NOMO-1 treated with dmso at 0.1 percent for 144 hours (cell line): Measurements from ENCODE around the gene SACS.
"Not testable (repeated sequence)": the region's sequence is repeated elsewhere in the genome, so short reads cannot be mapped to it uniquely, and the experiment has no call there.

Experiments
- DNase-seq: peaks from one replicate; lab custom pipeline; 2025; ENCODE audit not compliant: unreplicated experiment; lab: John Stamatoyannopoulos, UW

SACS gene

DNA sequence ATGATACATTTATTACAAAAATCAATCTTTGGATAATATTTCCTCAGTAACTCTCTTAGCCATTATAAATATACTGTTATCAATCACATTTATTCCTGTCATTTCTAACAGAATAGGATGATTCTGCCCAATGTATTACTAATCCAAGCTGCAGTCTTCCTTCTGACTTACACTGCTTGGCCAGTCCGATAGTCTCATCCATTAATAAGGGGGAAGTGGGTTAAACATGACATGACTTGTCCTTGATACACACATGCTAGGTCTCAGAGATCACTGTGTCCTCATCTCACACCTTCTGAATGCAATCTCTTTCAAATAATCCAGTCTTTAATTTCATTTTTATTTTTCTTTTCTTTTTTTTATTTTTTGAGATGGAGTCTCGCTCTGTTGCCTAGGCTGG, 18.8 kb downstream of the SACS start:
- no peak for DNase-seq

DNA sequence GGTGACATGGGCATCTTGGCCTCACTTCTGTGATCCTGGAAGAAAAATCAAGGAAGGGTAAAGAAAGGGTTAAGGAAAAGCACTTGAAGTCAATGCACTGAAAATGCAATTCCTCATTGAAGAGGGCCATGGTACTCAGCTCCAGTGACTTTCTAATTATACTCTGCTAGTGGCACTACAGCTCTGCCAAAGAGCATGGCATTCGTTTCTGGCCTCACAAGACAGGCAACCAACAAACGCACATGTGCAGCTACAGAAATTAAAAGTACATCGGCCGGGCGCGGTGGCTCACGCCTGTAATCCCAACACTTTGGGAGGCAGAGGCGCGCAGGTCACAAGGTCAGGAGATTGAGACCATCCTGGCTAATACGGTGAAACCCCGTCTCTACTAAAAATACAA, 21.8 kb downstream of the SACS start:
- no peak for DNase-seq

DNA sequence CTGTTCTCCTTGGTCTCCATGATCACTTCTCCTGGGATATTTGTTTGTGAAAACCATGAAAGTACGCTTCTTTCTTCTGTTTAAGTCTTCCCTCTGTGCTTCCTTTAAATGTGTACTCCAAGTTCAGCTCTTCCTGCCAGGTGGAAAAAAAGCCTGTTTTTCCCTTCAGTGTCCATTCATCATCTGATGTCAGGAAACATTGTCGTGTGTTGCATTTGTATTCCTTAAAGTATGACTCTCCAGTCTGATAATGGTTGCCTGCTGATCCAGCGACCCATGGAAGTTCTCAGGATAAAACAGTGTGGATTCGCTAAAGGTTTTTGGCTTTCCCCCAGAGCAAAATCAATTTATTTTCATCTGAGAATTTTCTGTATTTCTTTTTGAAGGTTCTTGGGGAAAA, 22.3 kb downstream of the SACS start:
- DNase-seq = no peak

DNA sequence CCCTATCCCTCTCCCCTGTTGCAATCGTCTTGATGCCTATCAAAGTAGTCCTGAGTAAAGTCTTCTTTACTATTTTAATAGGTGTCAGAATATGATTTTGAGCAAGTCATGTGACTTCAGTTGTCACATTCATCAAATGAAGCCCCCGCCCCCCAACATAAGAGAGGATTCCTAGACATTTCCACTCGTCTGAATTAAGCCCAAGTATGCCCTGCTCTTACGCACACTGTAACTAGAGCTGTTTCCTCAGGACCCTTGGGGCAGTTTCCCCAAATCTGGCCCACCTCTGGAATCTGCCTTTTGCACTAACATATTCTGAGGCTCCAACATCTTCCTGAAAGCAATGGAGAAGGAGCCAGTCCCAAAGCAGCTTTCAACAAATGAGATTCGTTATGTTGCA, 25.5 kb downstream of the SACS start:
- DNase-seq = no peak

DNA sequence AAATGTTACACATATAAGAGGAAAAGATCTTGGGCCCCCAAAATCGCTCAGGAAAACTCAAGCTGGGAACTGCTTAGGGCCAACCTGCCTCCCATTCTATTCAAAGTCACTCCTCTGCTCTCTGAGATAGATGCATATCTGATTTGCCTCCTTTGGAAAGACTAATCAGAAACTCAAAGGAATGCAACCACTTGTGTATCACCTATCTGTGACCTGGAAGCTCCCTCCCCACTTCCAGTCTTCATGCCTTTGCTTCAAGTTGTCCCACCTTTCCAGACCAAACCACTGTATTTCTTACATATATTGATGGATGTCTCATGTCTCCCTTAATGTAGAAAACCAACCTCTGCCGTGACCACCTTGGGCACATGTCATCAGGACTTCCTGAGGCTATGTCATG, 32.3 kb downstream of the SACS start:
- DNase-seq = not testable (repeated sequence)

DNA sequence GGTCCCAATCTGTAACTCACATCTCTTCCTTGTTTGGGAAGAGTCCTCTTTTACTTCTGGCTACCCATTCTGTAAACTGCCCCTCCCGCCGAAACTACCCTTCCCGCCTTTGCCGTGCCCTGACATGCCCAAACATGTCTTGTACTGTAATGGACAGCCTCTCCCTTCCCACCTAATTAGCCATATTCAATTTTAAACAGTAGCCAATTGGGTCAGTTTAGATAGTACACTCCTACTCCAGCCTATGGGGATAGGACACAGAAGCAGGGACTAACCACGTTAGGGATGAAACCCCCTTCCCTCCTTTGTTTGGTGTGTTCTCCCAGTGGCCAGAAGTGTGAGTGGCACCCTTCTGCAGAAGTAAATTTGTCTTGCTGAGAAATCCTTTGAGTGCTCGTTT, 34.2 kb downstream of the SACS start:
- DNase-seq = no peak

GRCh38 chr13:23394821-23395220, 38.7 kb downstream of the SACS start:
- no peak for DNase-seq

GRCh38 chr13:23392925-23393645, 40.4 kb downstream of the SACS start:
- no peak for DNase-seq

DNA sequence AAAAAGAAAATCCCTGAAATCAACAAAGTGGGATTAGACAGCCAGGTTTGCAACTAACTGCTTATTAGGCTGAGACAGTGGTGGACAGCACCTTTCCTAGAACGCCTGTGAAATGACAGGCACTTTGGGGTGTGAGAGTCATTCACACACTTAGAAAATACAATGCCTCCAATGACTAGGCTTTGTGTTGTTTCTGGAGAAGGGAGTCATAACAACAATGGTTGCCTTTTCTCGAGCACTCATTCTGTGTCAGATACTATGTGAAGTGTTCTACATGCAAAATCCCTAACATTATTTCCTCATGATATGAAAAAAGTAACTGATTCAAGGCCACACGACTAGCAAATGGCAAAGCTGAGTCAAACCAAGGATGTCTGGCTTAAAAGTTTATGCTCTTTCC, 41.2 kb downstream of the SACS start:
- DNase-seq = no peak

DNA sequence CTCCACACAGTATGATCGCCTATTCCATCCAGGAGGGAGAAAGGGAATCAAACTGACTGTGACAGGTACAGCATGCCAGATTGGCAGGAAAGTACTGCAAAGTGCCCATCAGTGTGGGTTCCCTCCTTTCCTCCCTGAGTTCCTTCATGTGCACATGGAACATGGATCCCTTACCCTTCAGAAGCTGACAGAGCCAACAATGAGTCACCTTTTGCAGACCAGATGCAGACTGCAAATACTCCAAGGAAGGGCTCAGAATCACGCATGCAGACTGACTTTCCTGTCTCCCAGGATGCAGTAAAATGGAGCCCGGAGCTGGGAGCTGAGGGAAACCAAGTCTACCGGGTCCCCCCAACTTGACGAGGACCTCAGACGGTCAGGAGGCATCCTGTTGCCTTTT, 41.8 kb downstream of the SACS start:
- DNase-seq = no peak

DNA sequence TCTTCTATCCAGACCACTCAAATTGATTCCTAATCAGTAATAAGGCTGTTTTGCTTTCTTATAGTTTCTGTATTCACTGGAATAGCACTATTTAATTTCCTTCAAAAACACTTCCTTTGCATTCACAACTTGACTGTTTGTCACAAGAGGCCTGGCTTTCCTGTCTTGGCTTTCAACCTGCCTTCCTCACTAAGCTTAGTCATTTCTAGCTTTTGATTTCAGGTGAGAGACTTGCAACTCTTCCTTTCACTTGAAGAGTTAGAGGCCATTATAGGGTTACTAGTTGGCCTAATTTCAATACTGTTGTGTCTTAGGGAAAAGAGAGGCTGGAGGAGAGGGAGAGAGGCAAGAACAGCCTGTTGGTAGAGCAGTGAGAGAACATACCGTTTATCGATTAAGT, 47.0 kb downstream of the SACS start:
- no peak for DNase-seq

DNA sequence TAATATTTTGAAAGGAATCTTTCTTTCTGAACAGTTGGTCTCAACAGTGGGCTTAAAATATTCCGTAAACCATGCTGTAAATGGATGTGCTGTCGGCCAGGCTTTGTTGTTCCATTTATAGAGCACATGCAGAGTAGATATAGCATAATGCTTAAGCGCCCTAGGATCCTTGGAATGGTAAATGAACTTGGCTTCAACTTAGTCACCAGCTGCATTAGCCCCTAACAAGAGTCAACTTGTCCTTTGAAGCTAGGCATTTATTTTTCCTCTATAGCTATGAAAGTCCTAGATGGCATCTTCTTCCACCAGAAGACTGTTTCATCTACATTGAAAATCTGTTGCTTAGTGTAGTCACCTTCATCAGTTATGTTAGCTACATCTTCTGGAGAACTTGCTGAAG, 47.6 kb downstream of the SACS start:
- DNase-seq = no peak

- DNase-seq = no peak
Observed at GRCh38 chr13:23384111-23384510, 49.4 kb downstream of the SACS start.

- no peak for DNase-seq
Observed at GRCh38 chr13:23383151-23383550, 50.4 kb downstream of the SACS start.

GRCh38 chr13:23381866-23382265, 51.6 kb downstream of the SACS start:
- DNase-seq = no peak

GRCh38 chr13:23380534-23380933, 53.0 kb downstream of the SACS start:
- DNase-seq = no peak

- DNase-seq = peak; percentile 58
Observed at GRCh38 chr13:23377983-23378632, 55.4 kb downstream of the SACS start.

- DNase-seq = no peak
Observed at GRCh38 chr13:23377579-23377978, 55.9 kb downstream of the SACS start.

- peak; percentile 81 for DNase-seq
Observed at GRCh38 chr13:23375001-23375971, 58.2 kb downstream of the SACS start.

GRCh38 chr13:23372264-23372906, 61.1 kb downstream of the SACS start:
- peak; percentile 27 for DNase-seq

DNA sequence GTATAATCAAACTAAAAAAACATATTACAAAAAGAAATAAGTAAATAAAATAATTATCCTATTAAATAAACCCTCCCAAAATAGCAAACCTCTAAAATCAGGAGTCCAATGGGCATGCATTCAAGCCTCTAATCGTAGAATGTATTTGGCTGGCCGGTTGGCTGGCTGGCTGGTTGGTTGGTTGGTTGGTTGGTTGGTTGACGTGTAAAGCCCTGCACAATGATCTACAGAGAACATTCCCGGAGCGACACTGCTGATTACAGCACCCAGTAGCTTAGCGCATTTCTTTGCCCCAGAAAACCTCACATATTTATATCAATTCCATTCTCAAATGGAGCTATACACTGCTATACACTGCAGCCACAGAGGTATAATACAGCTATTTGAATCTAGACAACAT, 65.6 kb downstream of the SACS start:
- no peak for DNase-seq
